ENCODE measurements around the gene HERPUD1. TPM values are rescaled to one million over a fixed set of nuclear protein-coding genes. Genes with fewer than 3 reads are reported as not detected.

HERPUD1 gene
- total and polyA plus RNA-seq, 2 of the 13 experiments (the other 11 are each of a cell fraction or from before 2014, with no cell fraction given): 96.2 to 323 TPM

- TF ChIP-seq ZKSCAN8 (CRISPR knock-in tag; IDR thresholded peaks at IDR 0.05; ENCODE audit: borderline replicate concordance) (no peak), ZNF747 (CRISPR knock-in tag; IDR thresholded peaks at IDR 0.05; ENCODE audit: borderline replicate concordance) (peak; percentile 57; the same call in 1 of the 2 replicates), ZNF678 (CRISPR knock-in tag; IDR thresholded peaks at IDR 0.05) (no peak), MXD3 (CRISPR knock-in tag; IDR thresholded peaks at IDR 0.05) (no peak), MTF2 (CRISPR knock-in tag; IDR thresholded peaks at IDR 0.05; ENCODE audit: borderline replicate concordance) (peak; percentile 79; the same call in 1 of the 2 replicates), RARA (CRISPR knock-in tag; IDR thresholded peaks at IDR 0.05) (no peak), ZMYM4 (CRISPR knock-in tag; IDR thresholded peaks at IDR 0.05) (peak; percentile 46; the same call in 1 of the 2 replicates), ZNF746 (CRISPR knock-in tag; IDR thresholded peaks at IDR 0.05) (peak; percentile 58; the same call in 1 of the 2 replicates), GPN1 (CRISPR knock-in tag; IDR thresholded peaks at IDR 0.05; ENCODE audit: borderline replicate concordance) (no peak), DZIP1 (CRISPR knock-in tag; IDR thresholded peaks at IDR 0.05) (peak; percentile 63; the same call in 1 of the 2 replicates), MEIS1 (CRISPR knock-in tag; IDR thresholded peaks at IDR 0.05; ENCODE audit: borderline replicate concordance) (no peak), PHF21A (CRISPR knock-in tag; IDR thresholded peaks at IDR 0.05) (0 out of 2 replicates have a peak, but pooled peaks have one; percentile 37), ZNF512B (CRISPR knock-in tag; IDR thresholded peaks at IDR 0.05; ENCODE audit: borderline replicate concordance) (no peak), FOXO1 (CRISPR knock-in tag; IDR thresholded peaks at IDR 0.05) (0 out of 2 replicates have a peak, but pooled peaks have one; percentile 11), SRSF1 (optimal IDR thresholded peaks at IDR 0.05; ENCODE audit: low read depth, low read length) (no peak), HMG20B (CRISPR knock-in tag; conservative IDR thresholded peaks at IDR 0.05) (no peak), SRY (CRISPR knock-in tag; IDR thresholded peaks at IDR 0.05) (0 out of 2 replicates have a peak, but pooled peaks have one; percentile 38)
- TF ChIP-seq, protein P1, sequence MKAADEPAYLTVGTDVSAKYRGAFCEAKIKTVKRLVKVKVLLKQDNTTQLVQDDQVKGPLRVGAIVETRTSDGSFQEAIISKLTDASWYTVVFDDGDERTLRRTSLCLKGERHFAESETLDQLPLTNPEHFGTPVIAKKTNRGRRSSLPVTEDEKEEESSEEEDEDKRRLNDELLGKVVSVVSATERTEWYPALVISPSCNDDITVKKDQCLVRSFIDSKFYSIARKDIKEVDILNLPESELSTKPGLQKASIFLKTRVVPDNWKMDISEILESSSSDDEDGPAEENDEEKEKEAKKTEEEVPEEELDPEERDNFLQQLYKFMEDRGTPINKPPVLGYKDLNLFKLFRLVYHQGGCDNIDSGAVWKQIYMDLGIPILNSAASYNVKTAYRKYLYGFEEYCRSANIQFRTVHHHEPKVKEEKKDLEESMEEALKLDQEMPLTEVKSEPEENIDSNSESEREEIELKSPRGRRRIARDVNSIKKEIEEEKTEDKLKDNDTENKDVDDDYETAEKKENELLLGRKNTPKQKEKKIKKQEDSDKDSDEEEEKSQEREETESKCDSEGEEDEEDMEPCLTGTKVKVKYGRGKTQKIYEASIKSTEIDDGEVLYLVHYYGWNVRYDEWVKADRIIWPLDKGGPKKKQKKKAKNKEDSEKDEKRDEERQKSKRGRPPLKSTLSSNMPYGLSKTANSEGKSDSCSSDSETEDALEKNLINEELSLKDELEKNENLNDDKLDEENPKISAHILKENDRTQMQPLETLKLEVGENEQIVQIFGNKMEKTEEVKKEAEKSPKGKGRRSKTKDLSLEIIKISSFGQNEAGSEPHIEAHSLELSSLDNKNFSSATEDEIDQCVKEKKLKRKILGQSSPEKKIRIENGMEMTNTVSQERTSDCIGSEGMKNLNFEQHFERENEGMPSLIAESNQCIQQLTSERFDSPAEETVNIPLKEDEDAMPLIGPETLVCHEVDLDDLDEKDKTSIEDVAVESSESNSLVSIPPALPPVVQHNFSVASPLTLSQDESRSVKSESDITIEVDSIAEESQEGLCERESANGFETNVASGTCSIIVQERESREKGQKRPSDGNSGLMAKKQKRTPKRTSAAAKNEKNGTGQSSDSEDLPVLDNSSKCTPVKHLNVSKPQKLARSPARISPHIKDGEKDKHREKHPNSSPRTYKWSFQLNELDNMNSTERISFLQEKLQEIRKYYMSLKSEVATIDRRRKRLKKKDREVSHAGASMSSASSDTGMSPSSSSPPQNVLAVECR (CRISPR knock-in tag; IDR thresholded peaks at IDR 0.05; ENCODE audit: borderline replicate concordance): peak; percentile 60; the same call in 1 of the 2 replicates
Measured at GRCh38 chr16:56912746-56913708, 18.9 kb upstream of the HERPUD1 start (continued).
